C4-2B (cell line): ENCODE results near the gene SMIM38.

Experiments
- H3K27ac ChIP-seq: fragments of 450-650 bp; 2 replicates; pipeline ENCODE4 v1.5.1; 2017
- CTCF ChIP-seq: fragments of 450-650 bp; conservative IDR thresholded peaks from 2 replicates; pipeline ENCODE4 v1.5.1; 2017; ENCODE audit warnings: mild to moderate bottlenecking
- ZFX ChIP-seq: fragments of 450-650 bp; IDR thresholded peaks from 2 replicates; pipeline ENCODE4 v1.6.1; 2017

Gene SMIM38

GRCh38 chr11:69157156-69157821, 1.6 kb downstream of the SMIM38 start:
- no peak overlapping the region for H3K27ac ChIP-seq
- no peak for TF ChIP-seq ZFX
- TF ChIP-seq CTCF: no peak

DNA sequence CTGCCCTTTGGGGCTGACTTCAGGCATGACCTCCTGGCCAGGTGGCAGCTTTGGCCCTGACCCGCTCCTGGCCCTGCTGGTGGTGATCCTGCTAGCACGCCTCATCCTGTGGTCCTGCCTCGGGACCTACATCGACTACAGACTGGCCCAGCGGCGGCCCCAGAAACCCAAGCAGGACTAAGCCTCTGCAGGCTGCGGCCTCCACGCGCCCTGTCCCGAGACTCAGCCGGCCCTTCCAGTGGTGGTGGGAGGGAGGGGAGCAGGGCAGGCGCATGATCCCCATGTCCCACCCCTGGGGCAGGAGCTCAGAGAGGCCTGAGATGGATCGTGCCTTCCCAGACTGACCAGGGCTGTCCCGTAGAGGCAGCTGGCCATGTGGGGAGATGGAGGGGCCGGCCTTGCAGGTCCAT, 2.1 kb downstream of the SMIM38 start:
- TF ChIP-seq CTCF: no peak
- no peak overlapping the region for H3K27ac ChIP-seq

DNA sequence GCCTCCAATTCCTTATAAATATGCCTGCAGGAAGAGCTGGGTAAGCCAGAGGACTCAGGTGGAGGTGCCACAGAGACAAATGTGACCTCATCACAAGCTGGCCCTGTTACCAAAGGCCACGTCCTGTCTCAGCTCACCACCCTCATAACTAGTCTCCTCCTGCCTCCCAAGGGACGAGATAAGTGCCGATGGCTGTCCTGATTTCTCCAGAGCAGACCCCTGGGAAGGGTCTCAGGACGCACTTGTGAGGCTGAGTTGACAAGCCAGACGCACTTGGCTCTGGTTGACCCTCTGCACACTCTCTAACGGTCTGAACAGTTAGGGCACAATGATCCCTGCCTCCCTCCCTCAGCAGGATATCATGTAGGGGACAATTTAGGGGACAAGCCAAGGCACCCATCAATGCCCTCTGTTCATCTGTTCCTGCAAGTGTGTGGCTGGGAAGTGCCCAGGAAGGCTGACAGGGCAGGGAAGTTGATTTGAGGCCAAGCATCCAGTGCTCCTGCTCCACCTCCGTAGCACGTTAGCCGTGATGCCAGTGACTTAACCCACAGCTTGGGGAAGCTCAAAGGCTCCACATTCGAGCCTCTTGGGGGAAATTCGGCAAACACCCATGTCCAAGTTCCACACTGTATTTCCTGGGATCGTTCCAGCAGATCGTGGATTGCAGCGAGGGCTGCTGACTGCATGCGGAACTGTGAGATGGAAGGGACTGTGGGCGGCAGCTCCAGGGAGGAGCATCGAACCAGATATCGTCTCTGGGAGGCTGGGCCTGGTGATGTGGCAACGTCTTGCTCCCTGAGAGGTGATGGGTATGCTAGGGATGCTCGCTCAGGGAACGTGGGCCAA, 2.8 kb downstream of the SMIM38 start:
- no peak overlapping the region for H3K27ac ChIP-seq
- TF ChIP-seq ZFX (no peak), CTCF (no peak)

GRCh38 chr11:69159150-69159852, 3.6 kb downstream of the SMIM38 start:
- TF ChIP-seq CTCF: no peak

DNA sequence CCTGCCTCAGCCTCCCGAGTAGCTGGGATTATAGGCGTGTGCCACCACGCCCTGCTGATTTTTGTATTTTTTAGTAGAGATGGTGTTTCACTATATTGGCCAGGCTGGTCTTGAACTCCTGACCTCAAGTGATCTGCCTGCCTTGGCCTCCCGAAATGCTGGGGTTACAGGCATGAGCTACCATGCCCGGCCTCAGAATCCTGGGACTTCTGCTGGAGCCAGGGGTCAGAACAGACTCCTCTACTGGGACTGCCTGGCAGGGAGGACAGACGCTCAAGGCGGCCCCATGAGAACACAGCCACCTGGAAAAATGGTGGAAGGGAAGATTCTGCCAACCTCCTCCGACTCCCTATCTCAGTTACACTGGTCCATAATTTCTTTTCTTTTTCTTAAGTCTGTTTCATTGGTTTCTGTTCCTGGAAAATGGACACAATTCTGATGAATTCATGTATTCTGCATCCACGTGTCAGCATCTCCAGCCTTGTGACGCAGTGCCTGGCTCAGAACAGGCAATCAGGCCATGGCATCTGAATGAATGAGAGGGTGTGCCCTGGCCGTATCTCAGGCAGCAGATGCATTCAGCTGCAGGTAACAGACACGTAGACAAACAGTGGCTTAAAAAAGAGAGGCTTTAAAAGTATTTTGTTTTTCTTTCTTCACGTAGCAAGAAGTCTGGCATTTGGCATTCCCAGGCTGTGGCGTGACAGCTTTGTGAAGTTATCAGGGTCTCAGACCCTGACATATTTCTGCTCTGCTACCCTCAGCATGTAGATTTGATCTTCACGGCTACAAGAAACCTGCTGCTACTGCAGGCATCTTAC, 4.8 kb downstream of the SMIM38 start:
- H3K27ac ChIP-seq: no peak overlapping the region
- TF ChIP-seq CTCF: no peak
- TF ChIP-seq ZFX: no peak

More at GRCh38 chr11:69159150-69159852, 3.6 kb downstream of the SMIM38 start:
- no peak overlapping the region for H3K27ac ChIP-seq

GRCh38 chr11:69161117-69161407, 5.3 kb downstream of the SMIM38 start:
- H3K27ac ChIP-seq: no peak overlapping the region
- TF ChIP-seq CTCF (no peak), ZFX (no peak)
